DOHH2 (cell line): ENCODE data around the gene PIP5K1C.

Source experiments
- H3F3A ChIP-seq: fragments of 200-600 bp; sonication (generic), shearing (Covaris generic); 2 replicates; pipeline ENCODE4 v1.6.0; 2016; ENCODE audit warnings: antibody characterized with exemption, mild to moderate bottlenecking; ENCODE audit not compliant: control insufficient read depth, insufficient read depth
- H3K27ac ChIP-seq: fragments of 200-600 bp; sonication (generic); 2 replicates; pipeline ENCODE4 v1.5.1; 2014; ENCODE audit warnings: low read depth, mild to moderate bottlenecking, low read length, moderate library complexity
- H3K27me3 ChIP-seq: fragments of 200-600 bp; sonication (generic); 2 replicates; pipeline ENCODE4 v1.6.1; 2014; ENCODE audit warnings: mild to moderate bottlenecking, low read length, mixed read lengths; ENCODE audit not compliant: control insufficient read depth
- H3K36me3 ChIP-seq: fragments of 200-600 bp; sonication (generic); 2 replicates; pipeline ENCODE4 v1.6.1; 2014; ENCODE audit warnings: mild to moderate bottlenecking, low read length, moderate library complexity, mixed read lengths; ENCODE audit not compliant: control insufficient read depth
- H3K4me1 ChIP-seq: fragments of 200-600 bp; sonication (generic); 2 replicates; pipeline ENCODE4 v1.6.1; 2014; ENCODE audit warnings: mild to moderate bottlenecking, low read length, mixed read lengths; ENCODE audit not compliant: control insufficient read depth
- H3K4me2 ChIP-seq: fragments of 200-600 bp; sonication (generic); 2 replicates; pipeline ENCODE4 v1.6.0; 2014; ENCODE audit warnings: mild to moderate bottlenecking, low read length, moderate library complexity
- H3K4me3 ChIP-seq: fragments of 200-600 bp; sonication (generic); 2 replicates; pipeline ENCODE4 v1.5.1; 2014; ENCODE audit warnings: mild to moderate bottlenecking, low read length, mixed read lengths
- H3K79me2 ChIP-seq: fragments of 200-600 bp; sonication (generic); 2 replicates; pipeline ENCODE4 v1.6.1; 2014; ENCODE audit warnings: mild to moderate bottlenecking, low read length, mixed read lengths; ENCODE audit not compliant: control insufficient read depth
- H3K9me2 ChIP-seq: fragments of 200-600 bp; sonication (generic); replicated peaks from 2 replicates; pipeline ENCODE4 v1.6.1; 2014; ENCODE audit warnings: mild to moderate bottlenecking, low read length, mixed read lengths; ENCODE audit not compliant: control insufficient read depth
- H3K9me3 ChIP-seq: fragments of 200-600 bp; sonication (generic); 2 replicates; pipeline ENCODE4 v1.6.1; 2014; ENCODE audit warnings: antibody characterized with exemption, low read length, mixed read lengths; ENCODE audit not compliant: control insufficient read depth, insufficient read depth
- H4K20me1 ChIP-seq: fragments of 200-600 bp; sonication (generic); 2 replicates; pipeline ENCODE4 v1.6.0; 2014; ENCODE audit warnings: low read depth, mild to moderate bottlenecking, antibody characterized with exemption, low read length, moderate library complexity; ENCODE audit not compliant: control insufficient read depth, insufficient read depth
- EZH2phosphoT487 ChIP-seq: fragments of 200-600 bp; sonication (generic); IDR thresholded peaks from 2 replicates; pipeline ENCODE4 v1.6.1; 2017; ENCODE audit warnings: borderline replicate concordance, mild to moderate bottlenecking, antibody characterized with exemption, low read length, moderate library complexity, mixed read lengths
- TF ChIP-seq, protein P1 (sequence below): fragments of 200-600 bp; sonication (generic); IDR thresholded peaks from one replicate; pipeline ENCODE4 v1.5.1; 2014; ENCODE audit warnings: antibody characterized with exemption, mild to moderate bottlenecking, low read depth, low read length; ENCODE audit not compliant: poor library complexity, severe bottlenecking

The PIP5K1C gene

DNA sequence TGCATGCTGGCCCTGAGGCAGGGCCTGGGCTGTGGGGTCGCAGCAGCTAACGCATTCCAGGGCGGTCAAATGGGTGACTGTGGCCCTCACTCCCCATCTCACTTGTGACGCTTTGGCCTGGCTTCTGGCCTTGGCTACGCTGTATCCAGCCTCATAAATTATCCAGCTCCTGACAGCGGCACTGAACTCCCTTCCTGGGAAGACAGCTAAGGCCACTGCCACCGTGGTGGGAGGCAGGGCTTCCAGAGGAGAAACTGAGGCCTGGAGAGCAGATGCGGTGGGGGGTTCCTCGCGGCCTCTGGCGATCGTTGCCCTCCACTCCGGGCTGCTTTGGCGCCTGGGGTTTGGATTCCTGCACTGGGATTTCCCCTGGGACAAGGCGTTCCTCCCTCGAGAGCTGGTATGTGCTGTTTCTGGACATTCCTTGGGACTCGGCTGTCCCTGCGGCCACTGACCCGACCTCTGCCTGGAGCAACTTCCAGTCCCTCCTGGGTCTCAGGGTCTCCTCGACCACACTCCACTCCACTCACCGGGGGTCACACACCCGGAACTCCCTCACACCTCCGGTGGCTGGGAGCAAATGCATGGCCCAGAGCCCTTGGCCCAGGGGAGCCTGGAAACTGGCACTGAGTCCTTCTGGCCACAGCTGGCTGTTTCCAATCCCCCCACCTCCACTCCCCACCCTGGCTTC is 97.0 kb downstream of the PIP5K1C start:
- H3K27me3 ChIP-seq: peaks cover 24% of the 10 kb centered on the region
- H3K79me2 ChIP-seq: no peaks in the 10 kb centered on the region
- no peak for TF ChIP-seq EZH2phosphoT487
- TF ChIP-seq, protein P1, sequence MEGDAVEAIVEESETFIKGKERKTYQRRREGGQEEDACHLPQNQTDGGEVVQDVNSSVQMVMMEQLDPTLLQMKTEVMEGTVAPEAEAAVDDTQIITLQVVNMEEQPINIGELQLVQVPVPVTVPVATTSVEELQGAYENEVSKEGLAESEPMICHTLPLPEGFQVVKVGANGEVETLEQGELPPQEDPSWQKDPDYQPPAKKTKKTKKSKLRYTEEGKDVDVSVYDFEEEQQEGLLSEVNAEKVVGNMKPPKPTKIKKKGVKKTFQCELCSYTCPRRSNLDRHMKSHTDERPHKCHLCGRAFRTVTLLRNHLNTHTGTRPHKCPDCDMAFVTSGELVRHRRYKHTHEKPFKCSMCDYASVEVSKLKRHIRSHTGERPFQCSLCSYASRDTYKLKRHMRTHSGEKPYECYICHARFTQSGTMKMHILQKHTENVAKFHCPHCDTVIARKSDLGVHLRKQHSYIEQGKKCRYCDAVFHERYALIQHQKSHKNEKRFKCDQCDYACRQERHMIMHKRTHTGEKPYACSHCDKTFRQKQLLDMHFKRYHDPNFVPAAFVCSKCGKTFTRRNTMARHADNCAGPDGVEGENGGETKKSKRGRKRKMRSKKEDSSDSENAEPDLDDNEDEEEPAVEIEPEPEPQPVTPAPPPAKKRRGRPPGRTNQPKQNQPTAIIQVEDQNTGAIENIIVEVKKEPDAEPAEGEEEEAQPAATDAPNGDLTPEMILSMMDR: no peak
- H3K36me3 ChIP-seq: no peaks in the 10 kb centered on the region
- peaks cover 36% of the 10 kb centered on the region for H3K4me1 ChIP-seq
- H3K4me2 ChIP-seq: no peak overlapping the region
- no peaks in the 10 kb centered on the region for H3F3A ChIP-seq
- H3K9me2 ChIP-seq: no peaks in the 10 kb centered on the region
- no peak overlapping the region for H3K27ac ChIP-seq
- no peaks in the 10 kb centered on the region for H4K20me1 ChIP-seq
- no peak overlapping the region for H3K4me3 ChIP-seq
- H3K9me3 ChIP-seq: no peaks in the 10 kb centered on the region

DNA sequence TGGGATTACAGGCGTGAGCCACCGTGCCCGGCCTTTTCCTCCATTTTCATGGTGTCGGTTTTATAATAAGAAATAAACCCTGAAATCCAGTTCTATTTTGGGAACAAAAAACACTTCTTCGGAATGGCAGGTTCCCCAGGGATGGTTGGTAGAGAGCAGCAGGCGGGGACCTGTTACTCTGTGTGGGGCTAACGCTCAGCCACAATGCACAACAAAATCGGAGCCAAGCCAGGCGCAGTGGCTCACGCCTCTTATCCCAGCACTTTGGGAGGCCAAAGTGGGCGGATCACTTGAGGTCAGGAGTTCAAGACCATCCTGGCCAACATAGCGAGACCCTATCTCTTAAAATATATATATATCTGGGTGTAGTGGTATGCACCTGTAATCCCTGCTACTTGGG is 99.2 kb downstream of the PIP5K1C start:
- no peak overlapping the region for H3K4me3 ChIP-seq
- peaks cover 11% of the 10 kb centered on the region for H3K27me3 ChIP-seq
- H3K36me3 ChIP-seq: no peaks in the 10 kb centered on the region
- H4K20me1 ChIP-seq: no peaks in the 10 kb centered on the region
- TF ChIP-seq EZH2phosphoT487: no peak
- TF ChIP-seq, protein P1: no peak
- peaks cover 19% of the 10 kb centered on the region for H3K4me1 ChIP-seq
- no peaks in the 10 kb centered on the region for H3F3A ChIP-seq
- H3K79me2 ChIP-seq: no peaks in the 10 kb centered on the region
- H3K27ac ChIP-seq: no peak overlapping the region
- H3K9me2 ChIP-seq: no peaks in the 10 kb centered on the region
- no peaks in the 10 kb centered on the region for H3K9me3 ChIP-seq
- H3K4me2 ChIP-seq: no peak overlapping the region

DNA sequence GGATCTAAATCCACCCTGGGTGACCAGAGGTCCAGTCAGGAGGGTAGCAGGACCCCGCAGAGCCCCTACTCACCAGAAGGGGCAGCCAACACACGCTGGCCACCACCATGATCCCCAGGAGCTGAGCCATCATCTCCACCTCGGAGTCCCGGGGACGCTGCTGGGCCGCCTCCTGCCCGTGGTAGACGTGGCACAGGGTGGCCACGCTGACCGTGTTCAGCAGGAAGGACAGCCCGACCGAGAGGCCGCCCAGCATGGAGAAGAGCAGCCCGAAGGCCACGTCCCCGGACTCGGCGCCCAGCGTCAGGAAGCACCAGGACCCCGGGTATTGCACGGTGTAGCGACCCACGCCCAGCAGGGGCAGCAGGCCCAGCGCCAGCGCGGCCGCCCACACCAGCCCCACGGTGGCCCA is 100.5 kb downstream of the PIP5K1C start:
- Histone ChIP-seq H4K20me1 (no peaks in the 10 kb centered on the region), H3K36me3 (no peaks in the 10 kb centered on the region), H3K4me3 (no peak overlapping the region), H3K4me1 (peaks cover 6% of the 10 kb centered on the region), H3K79me2 (no peaks in the 10 kb centered on the region), H3F3A (no peaks in the 10 kb centered on the region), H3K9me2 (no peaks in the 10 kb centered on the region), H3K9me3 (no peaks in the 10 kb centered on the region), H3K4me2 (no peak overlapping the region), H3K27ac (no peak overlapping the region), H3K27me3 (no peaks in the 10 kb centered on the region; the same call in 1 of the 2 replicates)
- no peak for TF ChIP-seq EZH2phosphoT487

DNA sequence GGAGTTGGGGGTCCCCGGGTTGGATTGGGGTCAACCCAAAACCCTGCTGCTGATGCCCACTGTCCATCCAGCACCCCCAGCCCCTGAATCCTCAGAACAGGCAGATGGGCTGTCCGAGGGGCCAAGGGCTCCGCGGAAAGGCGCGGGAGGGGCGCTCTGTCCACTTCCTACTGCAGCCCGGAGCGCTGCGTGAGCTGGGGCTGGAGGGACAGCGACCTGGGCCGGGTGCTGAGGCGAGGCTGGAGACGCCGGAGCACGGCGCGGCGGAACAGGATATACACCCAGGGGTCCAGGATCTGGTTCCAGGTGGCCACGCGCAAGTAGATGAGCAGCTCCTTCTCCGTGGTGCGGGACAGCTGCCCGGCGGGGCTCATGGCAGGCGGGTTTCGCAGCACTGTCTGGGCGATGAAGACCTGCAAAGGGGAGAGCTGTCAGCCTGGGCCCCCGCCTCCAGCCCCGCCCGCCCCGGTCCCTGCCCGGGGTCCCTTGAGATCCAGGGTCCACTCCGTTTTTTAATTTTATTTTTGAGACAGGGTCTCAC is 104.7 kb downstream of the PIP5K1C start:
- no peaks in the 10 kb centered on the region for H3K27me3 ChIP-seq
- no peaks in the 10 kb centered on the region for H4K20me1 ChIP-seq
- no peaks in the 10 kb centered on the region for H3K79me2 ChIP-seq
- peaks cover 17% of the 10 kb centered on the region; the same call in 1 of the 2 replicates for H3K9me3 ChIP-seq
- no peak overlapping the region for H3K4me3 ChIP-seq
- no peaks in the 10 kb centered on the region for H3K9me2 ChIP-seq
- H3K4me2 ChIP-seq: no peak overlapping the region
- no peaks in the 10 kb centered on the region for H3F3A ChIP-seq
- no peaks in the 10 kb centered on the region for H3K36me3 ChIP-seq
- TF ChIP-seq, protein P1: no peak
- no peak for TF ChIP-seq EZH2phosphoT487
- H3K4me1 ChIP-seq: peaks cover 2% of the 10 kb centered on the region; the same call in 1 of the 2 replicates
- H3K27ac ChIP-seq: no peak overlapping the region
